ENCODE measurements around the gene GABBR1.

GRCh38 chr6:29625337-29625930, 7.5 kb downstream of the GABBR1 start:
- no peak for TF ChIP-seq EZH2 (IDR thresholded peaks at IDR 0.05; ENCODE audit: low read length)
- TF ChIP-seq CTCF (optimal IDR thresholded peaks at IDR 0.05 in 1 of 3, IDR thresholded peaks at IDR 0.05 in 1 of 3, conservative IDR thresholded peaks at IDR 0.05 in 1 of 3; ENCODE audit: extremely low read depth in 1 of 3, insufficient read depth in 2 of 3, low read length in 3 of 3) = no peak

Data from keratinocyte (primary cell).